ENCODE results near the gene FRMD4A.

DNA sequence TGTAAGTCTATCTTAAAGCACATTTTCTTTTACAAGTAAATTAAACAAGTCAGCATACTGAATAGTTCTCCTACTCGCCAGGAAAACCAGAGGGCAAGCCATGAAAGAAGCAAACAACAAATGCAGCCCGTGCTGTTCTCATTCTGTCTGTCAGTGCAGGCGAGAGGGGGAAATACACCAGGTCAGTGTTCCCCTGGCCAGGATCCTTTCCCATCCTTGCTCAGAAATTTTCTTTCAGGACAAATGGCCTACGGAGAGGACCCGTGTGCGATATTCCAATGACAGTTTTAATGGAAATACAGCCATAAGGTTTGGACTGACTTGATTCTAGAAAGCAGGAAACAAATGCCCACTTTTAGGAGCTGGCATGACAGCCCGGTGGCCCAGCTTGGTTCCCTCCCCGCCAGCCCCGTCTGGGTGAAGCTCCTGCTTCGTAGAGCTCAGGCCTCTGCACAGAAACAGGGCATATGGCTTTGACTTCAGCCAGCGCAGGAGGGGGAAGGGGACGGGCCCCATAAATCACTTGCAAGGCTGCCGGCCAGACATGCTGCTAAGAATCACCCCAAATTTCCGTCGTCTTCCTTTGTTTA lies 67.8 kb downstream of the FRMD4A start:
- TF ChIP-seq, protein P1, sequence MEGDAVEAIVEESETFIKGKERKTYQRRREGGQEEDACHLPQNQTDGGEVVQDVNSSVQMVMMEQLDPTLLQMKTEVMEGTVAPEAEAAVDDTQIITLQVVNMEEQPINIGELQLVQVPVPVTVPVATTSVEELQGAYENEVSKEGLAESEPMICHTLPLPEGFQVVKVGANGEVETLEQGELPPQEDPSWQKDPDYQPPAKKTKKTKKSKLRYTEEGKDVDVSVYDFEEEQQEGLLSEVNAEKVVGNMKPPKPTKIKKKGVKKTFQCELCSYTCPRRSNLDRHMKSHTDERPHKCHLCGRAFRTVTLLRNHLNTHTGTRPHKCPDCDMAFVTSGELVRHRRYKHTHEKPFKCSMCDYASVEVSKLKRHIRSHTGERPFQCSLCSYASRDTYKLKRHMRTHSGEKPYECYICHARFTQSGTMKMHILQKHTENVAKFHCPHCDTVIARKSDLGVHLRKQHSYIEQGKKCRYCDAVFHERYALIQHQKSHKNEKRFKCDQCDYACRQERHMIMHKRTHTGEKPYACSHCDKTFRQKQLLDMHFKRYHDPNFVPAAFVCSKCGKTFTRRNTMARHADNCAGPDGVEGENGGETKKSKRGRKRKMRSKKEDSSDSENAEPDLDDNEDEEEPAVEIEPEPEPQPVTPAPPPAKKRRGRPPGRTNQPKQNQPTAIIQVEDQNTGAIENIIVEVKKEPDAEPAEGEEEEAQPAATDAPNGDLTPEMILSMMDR (IDR thresholded peaks at IDR 0.05) = no peak
- TF ChIP-seq POLR2A (IDR thresholded peaks at IDR 0.05) = no peak
